Retinal pigment epithelial cell (primary cell): ENCODE results near the gene C7orf25.

ENCODE experiments used
- DNase-seq: peaks from one replicate; pipeline ENCODE4 v3.0.0-alpha.2; 2010; ENCODE audit warnings: low read depth
- H3K4me3 ChIP-seq: 2 replicates; pipeline ENCODE4 v1.5.1; 2011; ENCODE audit warnings: mild to moderate bottlenecking, low read length, control low read depth, moderate library complexity
- CTCF ChIP-seq: conservative IDR thresholded peaks from 2 replicates; pipeline ENCODE4 v1.5.1; 2011; ENCODE audit warnings: low read depth, low read length, control low read depth, inconsistent platforms

The C7orf25 gene

DNA sequence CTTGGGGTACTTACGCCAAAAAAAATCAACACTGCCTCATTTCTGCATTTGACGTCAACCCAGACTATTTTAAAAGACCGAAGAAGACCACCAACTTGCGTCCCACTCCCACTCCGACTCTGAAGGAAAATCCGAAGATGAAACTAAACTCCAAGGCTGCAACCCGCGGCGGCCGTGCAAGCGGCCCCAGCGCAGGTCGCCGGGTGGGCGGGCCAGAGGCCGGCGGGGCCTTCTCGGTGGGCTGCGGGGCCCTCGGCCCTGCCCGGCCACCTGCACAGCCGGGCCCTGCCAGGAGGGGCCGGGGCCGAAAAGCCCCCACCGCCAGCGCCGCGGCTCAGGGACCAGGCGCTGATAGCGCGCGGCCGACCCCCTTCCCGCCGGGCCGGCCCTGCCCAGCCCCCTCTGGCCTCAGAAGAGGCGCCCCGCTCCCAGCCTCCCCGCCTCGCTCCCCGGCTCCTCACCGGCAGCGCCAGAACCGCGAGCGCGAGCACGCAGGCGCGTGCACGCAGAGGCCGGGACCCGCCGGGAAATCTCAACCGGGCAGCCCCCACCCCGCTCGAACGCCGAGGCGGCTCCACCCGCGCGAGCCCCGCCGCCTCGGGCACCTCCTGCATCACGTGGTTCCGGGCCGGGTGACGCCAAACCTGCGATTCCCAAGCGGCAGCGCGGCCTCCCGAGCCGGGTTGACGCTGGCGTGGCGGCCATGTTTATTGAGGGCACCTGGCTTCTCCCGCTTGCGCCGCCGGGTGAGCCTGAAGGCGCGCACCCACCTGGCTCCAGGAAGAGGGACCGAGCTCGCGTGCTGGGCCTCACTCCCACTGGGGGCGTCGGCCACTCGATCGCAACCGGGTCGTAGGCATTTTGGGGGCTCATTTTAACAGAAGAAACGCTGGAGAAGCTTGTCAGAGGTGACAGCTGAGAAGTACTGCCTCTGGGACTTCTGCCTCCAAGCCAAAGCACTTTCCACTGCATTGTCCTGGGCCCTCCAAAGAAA lies at the start of gene C7orf25:
Gene C7orf25, minus strand, starts transcription at position 617 of the 994 bp plus-strand sequence. CDS start 1,170 bp downstream, outside the sequence.
- DNase-seq, result peak; percentile 78
- peak within 1 kb of the TSS; percentile 74 for H3K4me3 ChIP-seq
- peak; percentile 9 for TF ChIP-seq CTCF

GRCh38 chr7:42961170-42961569 lies 49.3 kb upstream of the C7orf25 start:
- TF ChIP-seq CTCF, result no peak
- no peak overlapping the region for H3K4me3 ChIP-seq
- DNase-seq, result no peak

DNA sequence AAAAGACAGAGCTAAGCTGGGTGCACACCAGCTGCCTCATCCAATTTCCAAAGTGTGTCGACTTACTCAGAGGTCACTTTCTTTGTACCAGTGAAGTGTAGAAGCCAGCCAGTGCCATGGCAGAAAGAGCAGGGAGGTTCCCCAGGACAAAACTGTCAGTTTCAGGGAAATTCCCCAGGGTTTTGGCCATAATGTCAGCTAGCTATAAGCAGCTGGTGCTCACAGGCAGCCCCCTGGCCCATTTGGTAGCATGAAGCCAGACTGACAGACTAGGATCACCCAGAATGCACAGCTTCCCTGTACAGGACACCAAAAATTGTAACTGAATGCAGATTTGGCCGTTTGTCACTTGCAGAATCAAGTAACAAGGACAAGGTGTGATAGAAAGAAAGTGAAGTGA lies 48.9 kb upstream of the C7orf25 start:
- no peak overlapping the region for H3K4me3 ChIP-seq
- no peak for TF ChIP-seq CTCF
- no peak for DNase-seq

DNA sequence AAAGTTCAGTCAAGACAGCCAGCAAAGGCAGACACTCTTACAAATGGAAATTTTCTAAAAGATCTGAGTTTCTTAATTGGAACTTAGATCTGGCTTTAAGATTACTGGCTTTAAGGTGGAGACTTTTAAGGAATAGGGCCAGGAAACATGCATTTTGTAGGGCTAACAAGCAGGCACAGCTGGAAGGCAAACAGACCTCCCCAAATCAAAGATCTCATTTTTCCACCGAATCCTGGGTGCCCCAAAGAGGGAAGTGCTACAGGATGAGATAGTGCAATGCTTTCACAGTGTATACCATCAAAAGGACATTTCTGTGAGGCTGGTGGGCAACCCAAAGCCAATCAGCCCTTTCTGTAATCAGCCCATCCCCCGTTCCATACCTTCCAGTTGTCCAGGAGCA lies 47.7 kb upstream of the C7orf25 start:
- no peak for DNase-seq
- no peak overlapping the region for H3K4me3 ChIP-seq
- TF ChIP-seq CTCF, result no peak

DNA sequence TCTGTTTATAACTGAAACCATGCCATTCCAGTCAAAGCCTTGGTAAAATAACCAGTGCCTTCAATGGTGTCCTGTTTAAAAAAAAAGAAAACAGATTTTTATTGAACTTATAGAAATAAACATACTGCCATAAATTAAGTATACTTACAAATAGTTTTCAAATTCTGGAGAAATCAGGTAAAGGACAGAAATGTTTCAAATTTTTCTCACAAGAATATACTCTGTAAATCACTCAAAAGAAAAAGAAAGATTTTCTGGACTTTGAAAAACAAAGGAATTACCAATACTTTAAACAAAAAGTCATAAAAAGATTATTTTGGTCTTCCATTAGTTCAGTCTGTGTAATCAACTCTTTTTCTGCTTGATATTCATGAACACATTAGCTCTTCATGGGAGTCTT lies 44.2 kb upstream of the C7orf25 start:
- H3K4me3 ChIP-seq, result no peak overlapping the region
- no peak for TF ChIP-seq CTCF
- DNase-seq, result no peak

DNA sequence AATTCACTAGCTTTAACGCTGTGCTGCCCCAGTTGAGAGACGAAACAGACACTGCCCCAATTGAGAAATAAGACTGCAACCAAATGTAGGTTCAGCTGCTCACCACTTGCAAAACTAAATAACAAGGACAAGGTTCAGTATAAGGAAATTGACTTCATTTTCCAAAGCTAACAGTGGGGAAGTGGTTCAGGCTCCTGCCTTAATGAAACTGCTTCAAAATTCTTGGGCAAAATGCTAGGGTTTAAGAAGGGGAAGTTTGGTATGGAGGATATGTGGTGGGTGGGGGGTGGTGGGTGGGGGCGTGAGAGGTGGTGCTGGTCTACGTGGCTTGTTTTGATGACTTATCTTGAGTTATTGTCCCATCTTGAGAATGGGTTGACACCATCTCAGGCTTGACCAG lies 42.1 kb upstream of the C7orf25 start:
- no peak for TF ChIP-seq CTCF
- DNase-seq, result no peak
- no peak overlapping the region for H3K4me3 ChIP-seq

DNA sequence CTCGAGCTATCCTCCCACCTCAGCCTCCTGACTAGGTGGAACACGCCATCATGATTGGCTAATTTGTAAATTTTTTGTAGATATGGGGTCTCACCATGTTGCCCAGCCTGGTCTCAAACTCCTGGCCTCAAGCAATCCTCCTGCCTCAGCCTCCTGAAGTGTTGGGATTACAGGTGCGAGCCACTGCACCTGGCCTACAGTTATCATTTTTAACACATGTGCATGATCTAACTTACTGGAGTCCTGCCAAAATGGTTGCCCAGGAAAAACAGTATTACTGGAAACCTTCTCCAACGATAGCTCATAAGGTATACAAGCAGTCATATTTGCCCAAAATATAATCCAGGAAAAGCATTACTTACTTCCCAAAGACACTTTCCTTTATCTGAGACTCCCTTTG lies 40.5 kb upstream of the C7orf25 start:
- no peak for DNase-seq
- no peak overlapping the region for H3K4me3 ChIP-seq
- no peak for TF ChIP-seq CTCF
